ENCODE results near the gene SIM1.
A peak's percentile ranks its signal among the peaks of the same experiment; 100 is the strongest.

Gene SIM1

GRCh38 chr6:100447900-100448748 lies 16.6 kb downstream of the SIM1 start:
- no peak for DNase-seq (ENCODE audit: low read depth)
- TF ChIP-seq CTCF (conservative IDR thresholded peaks at IDR 0.05; ENCODE audit: low read depth, low read length) = no peak
- H3K4me3 ChIP-seq (ENCODE audit: low read length) = peak overlapping the region; percentile 34

- H3K4me3 ChIP-seq (ENCODE audit: low read length) = peak overlapping the region; percentile 34
Observed at GRCh38 chr6:100447081-100447899, 17.4 kb downstream of the SIM1 start.

GRCh38 chr6:100446115-100447080 lies 18.3 kb downstream of the SIM1 start:
- H3K4me3 ChIP-seq (ENCODE audit: low read length) = peak overlapping the region; percentile 34
- no peak for DNase-seq (ENCODE audit: low read depth)
- TF ChIP-seq CTCF (conservative IDR thresholded peaks at IDR 0.05; ENCODE audit: low read depth, low read length) = peak; percentile 8

More at GRCh38 chr6:100447081-100447899, 17.4 kb downstream of the SIM1 start:
- no peak for DNase-seq (ENCODE audit: low read depth)
- TF ChIP-seq CTCF (conservative IDR thresholded peaks at IDR 0.05; ENCODE audit: low read depth, low read length) = no peak

GRCh38 chr6:100445512-100445911 lies 19.2 kb downstream of the SIM1 start:
- no peak for DNase-seq (ENCODE audit: low read depth)
- TF ChIP-seq CTCF (conservative IDR thresholded peaks at IDR 0.05; ENCODE audit: low read depth, low read length) = no peak
- no peak overlapping the region for H3K4me3 ChIP-seq (ENCODE audit: low read length)

- no peak for DNase-seq (ENCODE audit: low read depth)
- H3K4me3 ChIP-seq (ENCODE audit: low read length) = no peak overlapping the region
- TF ChIP-seq CTCF (conservative IDR thresholded peaks at IDR 0.05; ENCODE audit: low read depth, low read length) = no peak
Observed at GRCh38 chr6:100440935-100441334, 23.8 kb downstream of the SIM1 start.

- no peak overlapping the region for H3K4me3 ChIP-seq (ENCODE audit: low read length)
- DNase-seq (ENCODE audit: low read depth) = peak; percentile 62
- no peak for TF ChIP-seq CTCF (conservative IDR thresholded peaks at IDR 0.05; ENCODE audit: low read depth, low read length)
Observed at GRCh38 chr6:100435299-100435698, 29.4 kb downstream of the SIM1 start.

Data from retinal pigment epithelial cell (primary cell).